ENCODE results near the gene TUBGCP3.
"Not testable (repeated sequence)": the region's sequence is repeated elsewhere in the genome, so short reads cannot be mapped to it uniquely, and the experiment has no call there.

TUBGCP3 gene

GRCh38 chr13:112587764-112588489, at the start of gene TUBGCP3:
TUBGCP3 (minus strand) TSS chr13:112588153; CDS start chr13:112587980, 173 bp downstream.
- FAIRE-seq, result no peak

GRCh38 chr13:112637017-112637801, 49.3 kb upstream of the TUBGCP3 start:
- FAIRE-seq, result no peak
- no peak for DNase-seq (ENCODE audit: insufficient read length, low spot score)

More at GRCh38 chr13:112587764-112588489, at the start of gene TUBGCP3:
- DNase-seq (ENCODE audit: insufficient read length, low spot score), result peak; percentile 66

GRCh38 chr13:112636401-112636975, 48.5 kb upstream of the TUBGCP3 start:
- FAIRE-seq, result no peak
- no peak for DNase-seq (ENCODE audit: insufficient read length, low spot score)

GRCh38 chr13:112635323-112635722, 47.4 kb upstream of the TUBGCP3 start:
- no peak for DNase-seq (ENCODE audit: insufficient read length, low spot score)

GRCh38 chr13:112634102-112634501, 46.1 kb upstream of the TUBGCP3 start:
- no peak for DNase-seq (ENCODE audit: insufficient read length, low spot score)
- no peak for FAIRE-seq

More at GRCh38 chr13:112635323-112635722, 47.4 kb upstream of the TUBGCP3 start:
- no peak for FAIRE-seq

GRCh38 chr13:112630226-112630625, 42.3 kb upstream of the TUBGCP3 start:
- not testable (repeated sequence) for DNase-seq (ENCODE audit: insufficient read length, low spot score); FAIRE-seq

GRCh38 chr13:112629161-112629560, 41.2 kb upstream of the TUBGCP3 start:
- DNase-seq (ENCODE audit: insufficient read length, low spot score) (no peak), FAIRE-seq (no peak)

- not testable (repeated sequence) for DNase-seq (ENCODE audit: insufficient read length, low spot score); FAIRE-seq
Observed at GRCh38 chr13:112627613-112628012, 39.7 kb upstream of the TUBGCP3 start.

- DNase-seq (ENCODE audit: insufficient read length, low spot score) (no peak), FAIRE-seq (no peak)
Observed at GRCh38 chr13:112627161-112627560, 39.2 kb upstream of the TUBGCP3 start.

- DNase-seq (ENCODE audit: insufficient read length, low spot score) (no peak), FAIRE-seq (no peak)
Observed at GRCh38 chr13:112626761-112627160, 38.8 kb upstream of the TUBGCP3 start.

GRCh38 chr13:112626124-112626523, 38.2 kb upstream of the TUBGCP3 start:
- DNase-seq (ENCODE audit: insufficient read length, low spot score), result no peak
- FAIRE-seq, result no peak

GRCh38 chr13:112625698-112626097, 37.7 kb upstream of the TUBGCP3 start:
- no peak for DNase-seq (ENCODE audit: insufficient read length, low spot score)
- FAIRE-seq, result no peak

- FAIRE-seq (no peak), DNase-seq (ENCODE audit: insufficient read length, low spot score) (no peak)
Observed at GRCh38 chr13:112624602-112625430, 36.9 kb upstream of the TUBGCP3 start.

GRCh38 chr13:112624040-112624439, 36.1 kb upstream of the TUBGCP3 start:
- no peak for FAIRE-seq
- DNase-seq (ENCODE audit: insufficient read length, low spot score), result no peak

GRCh38 chr13:112623051-112623711, 35.2 kb upstream of the TUBGCP3 start:
- DNase-seq (ENCODE audit: insufficient read length, low spot score), result no peak

GRCh38 chr13:112622375-112622774, 34.4 kb upstream of the TUBGCP3 start:
- DNase-seq (ENCODE audit: insufficient read length, low spot score) (no peak), FAIRE-seq (no peak)

More at GRCh38 chr13:112623051-112623711, 35.2 kb upstream of the TUBGCP3 start:
- no peak for FAIRE-seq

GRCh38 chr13:112619730-112620631, 32.0 kb upstream of the TUBGCP3 start:
- DNase-seq (ENCODE audit: insufficient read length, low spot score) (no peak), FAIRE-seq (no peak)

- DNase-seq (ENCODE audit: insufficient read length, low spot score) (no peak), FAIRE-seq (no peak)
Observed at GRCh38 chr13:112618501-112618900, 30.5 kb upstream of the TUBGCP3 start.

Data from HTR-8/SVneo (cell line).